NCI-H1092 (cell line): ENCODE measurements around the gene C1QTNF4.
A peak's percentile ranks its signal among the peaks of the same experiment; 100 is the strongest.
"Not testable (repeated sequence)": the region's sequence is repeated elsewhere in the genome, so short reads cannot be mapped to it uniquely, and the experiment has no call there.

Experiments used
- DNase-seq: peaks from one replicate; lab custom pipeline; 2025; lab: John Stamatoyannopoulos, UW

C1QTNF4 gene

DNA sequence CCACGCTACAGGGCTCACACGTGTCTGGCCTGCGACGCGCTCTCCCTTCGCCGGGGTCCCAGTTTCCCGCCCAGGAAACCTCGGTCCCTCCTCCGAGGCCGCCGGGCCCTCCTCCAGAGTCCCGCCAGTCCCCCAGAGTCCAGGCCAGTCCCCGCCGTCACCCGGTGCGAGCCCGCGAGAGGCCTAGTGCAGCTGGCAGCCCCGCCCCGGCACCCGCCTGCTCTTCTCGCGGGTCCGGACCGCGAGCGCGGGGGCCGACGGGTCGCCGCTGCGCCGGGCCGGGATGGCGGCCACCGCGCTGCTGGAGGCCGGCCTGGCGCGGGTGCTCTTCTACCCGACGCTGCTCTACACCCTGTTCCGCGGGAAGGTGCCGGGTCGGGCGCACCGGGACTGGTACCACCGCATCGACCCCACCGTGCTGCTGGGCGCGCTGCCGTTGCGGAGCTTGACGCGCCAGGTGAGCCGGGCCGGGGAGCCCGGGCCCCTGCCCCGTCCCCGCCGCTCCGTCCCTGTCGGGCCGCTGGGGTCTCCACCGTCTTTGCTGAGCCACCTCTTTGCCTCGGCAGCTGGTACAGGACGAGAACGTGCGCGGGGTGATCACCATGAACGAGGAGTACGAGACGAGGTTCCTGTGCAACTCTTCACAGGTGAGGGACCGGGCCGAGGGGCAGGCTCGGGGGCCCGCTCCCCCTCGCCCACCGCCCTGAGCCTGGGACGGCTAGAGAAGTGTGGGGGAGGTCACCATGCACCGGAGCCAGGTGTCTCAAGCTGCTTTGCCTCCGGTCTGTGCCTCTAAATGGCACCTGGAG lies 28.7 kb downstream of the C1QTNF4 start, which contains the start of gene PTPMT1:
PTPMT1 (plus strand) TSS at position 260 of the 809 bp plus-strand sequence; CDS start at position 284, 24 bp downstream.
- peak; percentile 41 for DNase-seq

DNA sequence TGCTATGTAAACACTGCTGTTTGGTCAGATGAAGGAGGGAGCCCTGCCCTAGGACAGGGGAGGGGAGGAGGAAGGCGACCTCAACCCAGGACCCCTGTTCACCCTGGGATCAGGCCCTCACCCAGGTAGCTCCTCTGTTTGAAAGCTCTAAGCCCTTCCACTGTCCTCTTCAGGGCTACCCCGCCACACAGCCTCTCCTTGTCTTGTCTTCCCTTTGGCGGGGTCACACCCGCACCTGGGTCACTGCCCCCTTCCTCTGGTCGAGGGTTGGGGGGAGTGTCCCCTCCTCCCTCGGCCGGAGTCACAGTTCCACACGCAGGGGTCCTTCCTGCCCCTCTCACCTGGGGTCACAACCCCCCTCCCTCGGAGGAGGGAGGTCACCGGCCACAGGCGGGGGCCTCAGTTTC lies 29.3 kb downstream of the C1QTNF4 start:
- no peak for DNase-seq

DNA sequence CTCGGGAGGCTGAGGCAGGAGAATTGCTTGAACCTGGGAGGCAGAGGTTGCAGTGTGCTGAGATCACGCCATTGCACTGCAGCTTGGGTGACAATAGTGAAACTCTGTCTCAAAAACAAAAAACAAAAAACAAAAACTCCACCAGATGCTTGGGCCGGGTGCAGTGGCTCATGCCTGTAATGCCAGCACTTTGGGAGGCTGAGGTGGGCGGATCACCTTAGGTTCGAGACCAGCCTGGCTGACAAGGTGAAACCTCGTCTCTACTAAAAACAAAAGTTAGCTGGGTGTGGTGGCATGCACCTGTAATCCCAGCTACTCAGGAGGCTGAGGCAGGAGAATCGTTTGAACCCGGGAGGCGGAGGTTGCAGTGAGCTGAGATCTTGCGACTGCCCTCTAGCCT lies 29.8 kb downstream of the C1QTNF4 start:
- not testable (repeated sequence) for DNase-seq

DNA sequence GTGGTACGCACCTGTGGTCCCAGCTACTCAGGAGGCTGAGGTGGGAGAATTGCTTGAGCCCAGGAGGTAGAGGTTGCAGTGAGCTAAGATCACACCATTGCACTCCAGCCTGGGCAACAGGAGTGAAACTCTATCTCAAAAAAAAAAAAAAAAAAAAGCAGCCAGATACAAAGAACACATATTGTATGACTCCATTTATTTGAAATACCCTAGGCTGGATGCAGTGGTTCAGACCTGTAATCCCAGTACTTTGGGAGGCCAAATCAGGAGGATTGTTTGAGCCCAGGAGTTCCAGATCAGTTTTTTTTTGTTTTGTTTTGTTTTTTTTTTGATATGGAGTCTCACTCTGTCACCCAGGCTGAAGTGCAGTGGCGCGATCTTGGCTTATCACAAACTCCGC lies 31.8 kb downstream of the C1QTNF4 start:
- DNase-seq: not testable (repeated sequence)

DNA sequence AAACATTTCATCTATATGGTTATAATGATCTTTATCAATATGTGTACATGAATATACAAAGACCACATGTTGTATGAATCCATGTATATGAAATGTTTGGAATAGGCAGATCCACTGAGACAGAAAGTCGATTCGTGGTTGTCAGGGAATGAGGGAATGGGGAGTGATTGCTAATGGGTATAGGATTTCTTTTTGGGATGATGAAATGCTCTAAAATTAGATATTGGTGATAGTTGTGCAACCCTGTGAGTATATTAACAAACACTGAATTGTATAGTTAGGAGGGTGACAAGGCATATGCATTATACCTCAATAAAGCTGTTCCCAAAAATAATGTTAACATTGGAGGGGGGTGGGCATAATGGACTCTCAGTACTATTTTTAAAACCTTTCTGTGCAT lies 33.8 kb downstream of the C1QTNF4 start:
- no peak for DNase-seq

DNA sequence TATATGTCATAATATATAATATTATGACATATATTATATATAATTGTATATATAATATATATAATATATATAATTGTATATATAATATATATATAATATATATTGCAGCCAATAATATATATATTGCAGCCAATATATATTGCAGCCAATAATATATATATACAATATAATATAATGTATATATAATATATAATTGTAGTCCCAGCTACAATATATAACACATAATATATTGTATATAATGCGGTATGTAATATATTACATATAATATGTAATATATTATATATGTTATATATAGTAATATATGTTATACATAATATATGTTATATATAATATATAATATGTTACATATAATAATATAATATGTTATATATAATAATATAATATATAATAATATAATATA lies 35.5 kb downstream of the C1QTNF4 start:
- DNase-seq: no peak

DNA sequence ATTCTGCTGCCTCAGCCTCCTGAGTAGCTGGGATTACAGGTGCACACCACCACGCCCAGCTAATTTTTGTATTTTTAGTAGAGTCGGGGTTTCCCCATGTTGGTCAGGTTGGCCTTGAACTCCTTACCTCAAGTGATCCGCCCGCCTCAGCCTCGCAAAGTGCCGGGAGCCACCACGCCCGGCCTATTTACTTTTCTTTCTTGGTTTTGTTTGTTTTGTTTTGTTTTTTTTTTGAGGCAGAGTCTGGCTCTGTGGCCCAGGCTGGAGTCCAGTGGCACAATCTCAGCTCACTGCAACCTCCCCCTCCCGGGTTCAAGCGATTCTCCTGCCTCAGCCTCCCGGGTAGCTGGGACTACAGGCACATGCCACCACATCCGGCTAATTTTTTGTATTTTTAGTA lies 37.2 kb downstream of the C1QTNF4 start:
- DNase-seq: not testable (repeated sequence)

DNA sequence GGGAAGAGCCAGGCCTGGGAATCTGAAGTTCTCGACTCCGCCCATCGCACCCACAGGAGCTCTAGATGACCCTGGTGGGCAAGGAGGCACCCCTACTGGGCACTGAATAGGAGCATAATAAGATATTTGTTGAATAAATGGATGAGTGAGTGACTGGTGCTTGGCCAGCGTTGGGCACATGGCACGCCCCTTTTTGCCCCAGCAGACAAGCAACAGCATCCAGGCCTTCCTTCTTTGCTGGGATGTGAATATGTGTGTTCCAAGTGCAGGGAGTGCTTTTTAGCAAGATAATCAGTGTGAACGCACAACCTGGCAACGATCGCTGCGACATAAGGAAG lies 40.8 kb downstream of the C1QTNF4 start:
- DNase-seq: no peak

DNA sequence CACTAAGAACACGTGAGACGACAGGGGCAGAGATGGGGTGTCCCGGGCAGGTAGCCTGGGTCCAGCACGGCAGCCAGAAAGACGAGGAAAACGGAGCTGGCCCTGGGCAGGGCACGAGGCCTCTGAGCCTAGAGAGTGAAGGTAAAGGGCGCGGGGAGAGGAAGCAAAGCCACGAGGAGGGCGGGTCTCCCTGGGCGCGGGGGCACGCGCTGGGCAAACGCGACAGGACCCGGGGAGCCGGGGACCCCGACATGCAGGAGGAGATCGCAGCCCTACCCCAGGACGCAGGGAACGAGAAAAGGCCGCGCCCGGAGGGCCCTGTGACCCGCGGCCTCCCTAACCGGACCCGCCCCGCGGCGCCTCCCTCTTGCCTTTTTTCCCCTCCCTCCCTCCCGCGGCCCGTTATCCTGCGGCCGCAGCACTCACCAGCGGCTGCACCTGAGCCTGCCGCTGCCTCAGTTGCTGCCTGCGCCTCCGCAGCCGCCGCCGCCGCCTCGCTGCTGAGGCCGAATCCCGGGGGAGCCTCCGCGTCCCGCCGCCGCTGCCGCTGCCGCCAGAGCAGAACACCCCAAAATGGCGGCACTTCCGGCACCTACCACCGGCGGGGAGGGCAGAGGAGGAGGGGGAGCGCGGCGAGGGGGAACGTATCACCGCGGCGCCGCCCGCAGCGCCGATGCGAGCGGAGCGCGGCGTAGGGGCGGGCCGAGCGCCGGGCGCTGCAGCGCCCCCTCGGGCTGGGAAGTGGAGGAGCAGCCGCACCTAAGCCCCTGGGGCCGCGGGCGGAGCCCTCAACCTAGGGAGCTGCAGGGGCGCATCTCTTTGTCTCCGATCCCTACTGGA lies 41.4 kb downstream of the C1QTNF4 start, which contains the start of gene CELF1:
CELF1 (minus strand) TSS at position 567 of the 840 bp plus-strand sequence. CDS start 53,609 bp downstream, outside the sequence.
- peak; percentile 88 for DNase-seq

DNA sequence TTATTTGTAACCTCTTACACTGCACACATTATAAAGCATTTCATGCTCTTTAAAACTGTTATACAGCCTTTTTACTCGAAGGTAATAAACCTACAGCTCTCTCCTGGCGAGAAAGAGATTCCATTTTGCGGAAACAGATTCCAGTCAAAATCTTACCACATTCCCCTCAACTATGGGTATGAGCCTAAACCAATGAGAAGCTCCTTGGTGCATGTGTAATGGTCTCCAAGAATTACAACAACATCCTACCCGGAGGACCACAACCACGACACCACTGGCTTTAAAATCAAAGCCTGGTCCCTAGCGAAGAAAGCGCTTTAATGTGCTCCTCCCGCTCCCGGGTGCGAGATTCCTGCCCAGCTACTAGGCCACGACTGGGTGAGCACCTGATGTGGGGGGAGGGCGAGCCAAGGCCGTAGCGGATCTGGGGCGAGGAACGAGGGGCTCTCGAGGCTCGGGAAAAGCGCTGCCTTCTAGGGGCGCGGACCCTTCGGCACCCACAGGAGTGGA lies 42.1 kb downstream of the C1QTNF4 start:
- DNase-seq: no peak

DNA sequence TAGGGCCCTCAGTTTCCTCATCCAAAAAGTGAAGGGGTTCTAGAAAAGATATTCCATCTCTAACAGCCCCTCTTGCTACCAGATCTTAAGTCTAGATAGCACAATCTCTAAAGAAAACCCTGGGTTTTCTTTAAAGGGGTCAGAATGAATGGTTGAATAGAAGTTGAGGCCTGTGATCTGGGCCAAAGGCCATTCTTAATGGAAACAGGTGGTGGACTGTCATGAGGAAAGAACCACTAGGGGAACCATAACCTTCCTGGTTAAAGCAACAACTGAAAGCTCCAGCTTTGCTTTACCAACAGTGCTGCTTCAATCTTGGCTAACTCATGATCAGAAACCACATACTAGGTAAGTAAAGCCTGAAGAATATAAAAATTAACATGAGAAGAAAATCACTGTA lies 43.1 kb downstream of the C1QTNF4 start:
- no peak for DNase-seq

DNA sequence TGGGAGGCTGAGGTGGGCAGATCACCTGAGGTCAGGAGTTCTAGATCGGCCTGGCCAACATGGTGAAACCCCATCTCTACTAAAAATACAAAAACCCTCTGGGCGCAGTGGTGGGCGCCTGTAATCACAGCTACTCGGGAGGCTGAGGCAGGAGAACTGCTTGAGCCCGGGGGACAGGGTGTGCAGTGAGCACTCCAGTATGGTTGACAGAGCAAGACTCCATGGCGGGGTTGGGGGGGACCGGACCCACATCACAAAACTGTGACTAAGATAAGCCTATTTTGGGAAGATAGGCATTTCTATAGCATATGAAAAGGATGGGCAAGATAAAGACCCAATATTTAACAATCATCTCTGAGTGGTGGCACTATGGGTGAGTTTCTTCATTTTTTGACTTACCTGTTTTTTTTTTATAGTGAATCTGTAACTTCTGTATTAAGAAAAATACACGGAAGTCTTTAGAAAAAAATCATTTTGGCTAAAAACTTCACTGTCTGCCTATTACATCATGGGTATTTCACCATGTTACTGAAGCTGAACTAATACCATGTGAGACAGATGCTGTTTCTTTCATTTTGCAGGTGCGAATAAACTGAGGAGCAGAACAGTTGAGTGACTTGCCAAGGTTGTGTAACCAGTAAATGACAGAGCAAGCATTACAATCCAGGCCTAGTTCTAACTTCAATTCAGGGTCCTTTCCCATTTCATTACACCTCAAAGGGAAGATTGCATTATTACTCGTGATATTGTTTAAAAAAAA lies 43.7 kb downstream of the C1QTNF4 start:
- no peak for DNase-seq

DNA sequence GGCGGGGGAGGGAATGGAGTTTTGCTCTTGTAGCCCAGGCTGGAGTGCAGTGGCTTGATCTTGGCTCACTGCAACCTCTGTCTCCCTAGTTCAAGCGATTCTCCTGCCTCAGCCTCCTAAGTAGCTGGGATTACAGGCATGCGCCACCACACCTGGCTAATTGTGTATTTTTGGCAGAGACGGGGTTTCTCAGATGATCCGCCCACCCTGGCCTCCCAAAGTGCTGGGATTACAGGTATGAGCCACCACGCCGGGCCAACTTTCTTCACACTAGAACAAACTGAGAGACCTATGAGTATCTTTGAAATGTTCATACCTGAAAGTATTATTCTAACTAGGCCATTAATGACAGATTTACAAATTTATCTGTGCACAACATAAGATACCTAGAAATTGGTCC lies 47.9 kb downstream of the C1QTNF4 start:
- DNase-seq: not testable (repeated sequence)

DNA sequence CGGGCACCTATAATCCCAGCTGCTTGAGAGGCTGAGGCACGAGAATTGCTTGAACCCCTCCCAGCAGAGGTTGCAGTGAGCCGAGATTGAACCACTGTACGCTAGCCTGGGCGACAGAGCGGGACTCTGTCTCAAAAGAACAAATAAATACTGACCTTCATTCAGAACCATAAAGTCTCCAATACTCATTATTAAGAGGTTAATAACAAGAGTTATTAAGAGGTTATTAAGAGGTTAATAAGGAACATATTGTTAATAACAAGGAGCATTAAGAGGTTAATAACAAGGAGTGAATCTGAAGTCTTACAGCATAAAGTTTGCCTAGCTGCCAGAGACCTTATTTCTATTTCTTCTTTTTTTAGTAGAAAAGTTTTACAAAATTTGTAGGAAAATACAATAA lies 48.9 kb downstream of the C1QTNF4 start:
- no peak for DNase-seq

DNA sequence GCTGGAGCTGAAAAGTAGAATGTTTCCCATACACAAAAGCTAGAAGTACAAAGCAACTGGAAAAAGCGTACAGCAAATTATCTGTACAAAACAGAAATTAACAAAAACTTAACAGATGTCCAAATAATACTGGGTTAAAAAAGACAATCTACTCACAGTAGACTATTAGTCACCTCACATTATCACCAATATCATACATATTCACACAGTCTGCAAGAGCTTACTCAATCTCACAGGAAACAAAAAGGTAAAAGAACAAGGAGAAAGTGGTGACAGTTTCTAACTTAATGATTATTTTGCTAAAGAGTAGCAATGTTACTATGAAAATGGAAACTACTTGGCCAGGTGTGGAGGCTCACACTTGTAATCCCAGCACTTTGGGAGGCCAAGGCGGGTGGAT lies 53.1 kb downstream of the C1QTNF4 start:
- DNase-seq: no peak

DNA sequence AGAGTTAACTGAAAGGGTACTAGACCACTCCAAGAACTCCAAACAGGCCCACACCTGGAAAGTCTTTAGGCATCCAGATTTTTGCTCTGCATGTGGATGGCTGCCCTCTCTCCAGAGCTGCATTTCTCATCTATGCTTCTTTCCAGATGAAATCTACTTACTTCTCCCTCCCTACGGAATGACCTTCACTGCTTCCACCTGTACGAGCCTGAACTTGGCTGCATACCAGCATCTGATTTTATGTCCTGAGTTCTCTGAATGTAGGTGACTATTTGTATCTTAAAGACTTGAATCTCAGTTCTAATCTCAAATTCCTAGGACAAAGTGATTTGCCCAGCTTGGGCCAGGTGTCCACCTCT lies 54.6 kb downstream of the C1QTNF4 start:
- no peak for DNase-seq
